H54 (cell line): ENCODE results near the gene SGTA.

Experiments
- DNase-seq: peaks from one replicate; pipeline ENCODE4 v3.0.0; 2011; ENCODE audit warnings: low spot score, mixed read lengths; ENCODE audit not compliant: insufficient read length
- FAIRE-seq: peaks from 3 replicates; lab custom pipeline; 2011; peaks lifted over from hg19 to GRCh38; lab: Jason Lieb, UNC
- POLR2A ChIP-seq: IDR thresholded peaks from 2 replicates; pipeline ENCODE4 v1.6.1; 2011; ENCODE audit warnings: low read depth, mild to moderate bottlenecking, low read length

Gene SGTA

DNA sequence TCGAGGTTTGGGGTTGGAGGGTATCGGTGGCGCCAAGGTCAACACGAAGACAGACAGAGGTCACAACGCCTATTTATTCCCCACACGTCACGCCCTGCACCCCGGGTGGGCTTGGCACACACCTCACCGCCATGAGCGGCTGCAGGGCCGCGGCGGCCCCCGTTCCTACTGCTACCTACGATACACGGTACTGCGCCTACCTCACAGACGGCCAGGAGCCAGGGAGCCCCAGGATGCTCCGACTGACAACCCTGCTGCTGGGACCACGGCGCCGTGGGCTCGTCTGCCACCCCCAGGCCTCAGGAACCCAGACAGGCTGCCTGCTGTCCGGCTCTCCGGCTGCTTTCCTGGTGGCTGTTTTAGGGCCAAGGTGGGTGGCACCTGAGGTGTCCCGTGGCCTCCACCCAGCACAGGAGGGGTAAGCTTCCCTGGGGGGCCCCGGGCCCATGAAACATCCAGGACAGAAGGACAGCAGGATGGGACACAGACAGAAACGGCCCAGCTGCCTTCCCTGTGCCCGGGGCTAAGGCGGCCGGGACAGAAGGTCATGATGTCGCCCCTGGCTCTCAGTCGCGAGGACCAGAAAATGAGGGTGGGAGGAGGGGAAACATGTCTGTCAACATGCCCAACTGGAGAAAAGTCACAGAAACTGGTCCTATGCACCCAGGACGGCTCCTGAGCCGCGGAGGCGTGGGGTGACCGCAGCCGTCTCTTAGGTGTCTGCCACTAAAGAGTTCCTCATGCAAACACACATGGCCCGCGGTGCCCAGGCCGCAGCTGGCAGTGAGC is 28.2 kb downstream of the SGTA start:
- DNase-seq (no peak), FAIRE-seq (no peak)
- TF ChIP-seq POLR2A: no peak

DNA sequence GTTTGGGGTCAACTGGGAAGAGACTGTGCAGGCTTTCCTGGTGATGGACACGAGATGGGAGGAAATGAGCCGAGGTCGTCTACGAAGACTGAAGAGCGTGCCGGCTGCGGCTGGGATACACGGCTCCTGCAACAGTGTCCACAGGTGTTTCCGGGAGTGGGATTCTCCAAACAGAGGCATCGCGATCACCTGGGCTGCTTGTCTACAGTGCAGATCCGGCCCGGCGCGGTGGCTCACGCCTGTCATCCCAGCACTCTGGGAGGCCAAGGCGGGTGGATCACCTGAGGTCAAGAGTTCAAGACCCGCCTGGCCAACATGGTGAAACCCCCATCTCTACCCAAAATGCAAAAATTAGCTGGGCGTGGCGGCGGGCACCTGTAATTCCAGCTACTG is 31.6 kb downstream of the SGTA start:
- DNase-seq (no peak), FAIRE-seq (no peak)
- no peak for TF ChIP-seq POLR2A

DNA sequence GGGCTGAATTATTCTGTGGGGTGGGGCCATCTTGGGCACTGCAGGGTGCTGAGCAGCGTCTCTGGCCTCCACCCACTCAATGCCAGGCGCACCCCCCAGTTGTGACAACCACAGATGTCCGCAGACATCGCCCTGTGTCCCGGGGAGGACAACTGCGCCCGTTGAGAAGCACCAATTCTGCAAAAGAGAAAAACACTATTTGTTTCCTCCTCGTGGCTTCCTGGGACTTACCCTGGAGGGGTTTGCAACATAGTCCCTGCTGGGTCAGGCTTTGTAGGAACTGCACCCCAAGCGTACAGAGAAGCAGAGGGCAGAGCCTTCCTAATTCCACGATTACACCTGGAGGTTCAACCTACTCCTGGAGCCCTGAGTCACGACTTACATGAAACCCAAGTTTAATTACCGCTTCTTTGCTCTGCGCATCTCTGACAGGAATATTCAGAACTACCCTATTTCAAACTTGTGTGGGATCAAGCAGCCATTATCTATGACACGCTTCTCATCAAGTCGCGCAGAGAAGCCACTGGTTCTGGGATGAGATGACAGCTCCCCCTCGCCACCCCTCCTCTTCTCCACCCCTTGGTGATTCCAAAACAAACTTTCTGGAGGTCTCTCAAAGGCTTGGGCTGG is 32.1 kb downstream of the SGTA start:
- TF ChIP-seq POLR2A: no peak
- DNase-seq (no peak), FAIRE-seq (no peak)

DNA sequence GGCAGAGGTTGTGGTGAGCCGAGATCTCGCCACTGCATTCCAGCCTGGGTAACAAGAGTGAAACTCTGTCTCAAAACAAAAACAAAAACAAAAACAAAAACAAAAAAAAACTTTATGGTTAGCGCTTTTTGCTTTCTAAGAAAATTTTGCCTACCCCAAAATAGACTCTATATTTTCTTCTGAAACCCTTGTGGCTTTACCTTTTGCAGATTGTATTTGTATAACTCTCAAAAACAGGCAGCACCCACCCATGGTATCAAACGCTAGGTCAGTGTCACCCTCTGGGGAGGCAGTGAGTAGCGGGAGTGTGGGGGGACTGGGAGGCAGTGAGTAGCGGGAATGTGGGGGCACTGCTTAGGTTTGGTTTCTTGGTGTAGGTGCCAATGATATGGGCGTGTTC is 35.7 kb downstream of the SGTA start:
- DNase-seq: no peak
- no peak for TF ChIP-seq POLR2A
- no peak for FAIRE-seq

DNA sequence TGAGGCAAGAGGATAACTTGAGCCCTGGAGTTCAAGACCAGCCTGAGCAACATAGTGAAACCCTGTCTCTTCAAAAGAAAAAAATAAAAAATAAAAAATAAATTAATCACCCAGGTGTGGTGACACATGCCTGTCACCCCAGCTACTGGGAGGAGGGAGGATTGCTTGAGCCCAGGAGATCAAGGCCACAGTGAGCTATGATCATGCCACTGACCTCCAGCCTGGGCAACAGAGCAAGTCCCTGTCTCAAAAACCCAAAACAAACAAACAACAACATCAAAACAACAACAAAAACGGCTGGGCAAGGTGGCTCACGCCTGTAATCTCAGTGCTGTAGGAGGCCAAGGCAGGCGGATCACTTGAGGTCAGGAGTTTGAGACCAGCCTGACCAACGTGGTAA is 39.0 kb downstream of the SGTA start:
- DNase-seq (no peak), FAIRE-seq (no peak)
- no peak for TF ChIP-seq POLR2A

DNA sequence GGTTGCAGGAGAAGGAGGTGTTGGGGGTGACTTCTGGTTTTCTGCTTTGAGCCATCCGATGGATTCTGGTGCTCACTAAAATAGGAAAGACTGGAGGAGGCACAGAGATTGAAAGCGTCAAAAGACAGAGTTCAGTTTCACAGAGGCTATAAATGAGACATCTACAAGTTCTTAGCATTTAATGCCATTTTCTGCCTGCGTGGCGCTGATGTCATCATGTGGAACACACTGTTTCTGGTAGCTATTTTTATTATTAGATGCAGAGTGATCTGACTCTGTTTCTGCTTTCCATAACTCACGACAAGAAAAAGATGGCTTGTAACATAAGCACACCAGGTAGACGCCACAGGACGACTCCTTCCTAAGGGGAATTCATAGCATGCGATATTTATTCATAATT is 40.0 kb downstream of the SGTA start:
- FAIRE-seq (no peak), DNase-seq (no peak)
- TF ChIP-seq POLR2A: no peak

DNA sequence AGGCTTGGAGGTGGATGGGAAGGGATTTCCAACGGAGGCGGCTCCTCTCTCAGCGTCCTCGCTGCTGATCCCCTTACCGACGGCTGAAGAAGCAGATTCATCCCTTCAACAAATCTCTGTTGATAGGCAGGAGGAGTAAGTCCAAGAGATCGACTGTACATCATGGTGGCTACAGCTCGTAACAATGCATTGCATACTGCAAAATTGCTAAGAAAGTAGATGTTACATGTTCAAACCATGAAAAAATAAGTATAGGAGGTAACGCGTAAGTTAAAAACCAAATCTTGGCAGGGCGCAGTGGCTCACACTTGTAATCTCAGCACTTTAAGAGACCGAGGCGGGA is 42.8 kb downstream of the SGTA start:
- DNase-seq (no peak), FAIRE-seq (no peak)
- TF ChIP-seq POLR2A: no peak

DNA sequence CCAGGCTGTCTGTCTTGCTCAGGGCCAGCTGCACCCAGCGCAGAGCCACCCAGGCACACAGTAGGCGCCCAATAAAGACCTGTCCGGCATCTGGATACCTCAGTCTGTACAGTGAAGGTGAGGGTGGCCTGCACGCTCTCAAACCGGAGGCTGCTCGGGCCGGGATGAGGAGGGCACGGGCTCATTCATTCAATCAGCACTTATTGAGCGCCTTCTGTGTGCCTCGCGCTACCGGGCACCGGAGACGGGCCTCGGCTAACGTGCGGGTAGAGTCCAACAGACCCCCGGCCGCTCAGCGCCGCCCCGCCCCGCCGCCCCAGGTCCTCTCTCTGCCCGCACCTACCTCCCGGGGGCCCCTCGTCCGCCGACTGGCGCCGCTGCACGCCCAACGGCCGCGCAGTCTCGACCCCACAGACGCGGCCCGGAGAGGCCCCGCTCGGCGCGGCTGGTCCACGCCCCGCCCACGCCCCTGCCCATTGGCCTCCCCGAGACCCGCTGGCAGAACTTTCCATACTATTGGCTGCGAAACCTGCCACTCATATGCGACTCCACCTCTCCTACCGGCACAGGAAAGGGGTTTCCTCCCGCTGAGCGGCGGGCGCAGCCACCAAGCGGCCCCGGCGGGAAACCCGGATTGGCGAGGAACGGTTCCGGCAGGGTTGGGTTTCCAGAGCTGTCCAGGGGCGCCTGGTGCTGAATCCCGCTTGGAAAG is 43.3 kb downstream of the SGTA start, which contains the start of gene SLC39A3:
SLC39A3 (minus strand) TSS at position 416 of the 712 bp plus-strand sequence. CDS start 2,760 bp downstream, outside the sequence.
- peak; percentile 80 for TF ChIP-seq POLR2A
- DNase-seq (peak; percentile 100), FAIRE-seq (no peak)

DNA sequence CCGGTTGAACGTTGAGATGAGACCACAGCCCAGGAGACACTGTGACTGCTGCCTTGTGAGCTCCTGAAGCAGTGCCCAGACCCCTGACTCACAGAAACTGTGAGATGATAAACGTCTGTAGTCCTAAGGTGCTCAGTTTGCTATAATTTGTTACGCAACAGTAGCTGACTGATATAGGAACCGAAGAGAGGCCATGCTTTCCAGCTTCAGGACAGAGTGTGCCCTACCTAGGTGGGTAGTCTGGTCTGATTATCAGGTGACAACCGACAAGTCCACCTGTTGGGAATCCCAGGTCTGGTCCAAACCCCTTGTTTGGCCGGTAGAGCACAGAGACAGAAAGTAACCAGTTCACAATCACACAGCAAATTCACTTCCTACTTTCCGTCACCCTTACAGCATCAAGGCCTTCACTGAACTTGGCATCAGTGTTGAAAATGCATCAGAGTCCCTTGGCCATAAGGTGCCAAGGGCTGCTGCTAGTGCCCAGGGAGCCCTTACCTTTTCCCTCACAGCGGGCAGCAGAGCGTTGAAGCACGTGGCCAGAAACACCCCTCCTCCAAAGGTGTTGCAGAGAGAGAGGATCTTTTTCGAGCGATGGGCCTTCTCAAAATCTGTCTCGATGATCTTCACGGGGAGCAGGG is 46.4 kb downstream of the SGTA start:
- FAIRE-seq: no peak
- no peak for TF ChIP-seq POLR2A
- DNase-seq: no peak

DNA sequence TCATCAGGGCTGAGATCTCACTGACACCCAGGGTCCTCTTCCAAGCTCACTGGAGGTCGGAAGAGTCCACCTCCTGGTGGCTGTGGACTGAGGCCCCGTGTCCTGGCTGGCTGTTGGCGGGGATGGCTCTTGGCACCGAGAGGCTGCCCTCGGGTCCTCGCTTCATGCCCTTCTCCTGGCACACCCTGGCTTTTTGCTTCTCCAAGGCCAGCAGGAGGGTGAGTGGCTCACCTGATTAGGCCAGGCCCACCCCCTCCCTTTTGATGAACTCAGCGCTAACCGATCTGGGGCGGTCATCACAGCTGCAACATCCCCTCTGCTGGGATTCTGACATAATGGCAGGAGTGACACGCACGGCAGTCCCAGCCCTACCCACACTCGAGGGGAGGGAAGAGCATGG is 47.7 kb downstream of the SGTA start:
- FAIRE-seq: no peak
- DNase-seq: no peak
- TF ChIP-seq POLR2A: no peak

DNA sequence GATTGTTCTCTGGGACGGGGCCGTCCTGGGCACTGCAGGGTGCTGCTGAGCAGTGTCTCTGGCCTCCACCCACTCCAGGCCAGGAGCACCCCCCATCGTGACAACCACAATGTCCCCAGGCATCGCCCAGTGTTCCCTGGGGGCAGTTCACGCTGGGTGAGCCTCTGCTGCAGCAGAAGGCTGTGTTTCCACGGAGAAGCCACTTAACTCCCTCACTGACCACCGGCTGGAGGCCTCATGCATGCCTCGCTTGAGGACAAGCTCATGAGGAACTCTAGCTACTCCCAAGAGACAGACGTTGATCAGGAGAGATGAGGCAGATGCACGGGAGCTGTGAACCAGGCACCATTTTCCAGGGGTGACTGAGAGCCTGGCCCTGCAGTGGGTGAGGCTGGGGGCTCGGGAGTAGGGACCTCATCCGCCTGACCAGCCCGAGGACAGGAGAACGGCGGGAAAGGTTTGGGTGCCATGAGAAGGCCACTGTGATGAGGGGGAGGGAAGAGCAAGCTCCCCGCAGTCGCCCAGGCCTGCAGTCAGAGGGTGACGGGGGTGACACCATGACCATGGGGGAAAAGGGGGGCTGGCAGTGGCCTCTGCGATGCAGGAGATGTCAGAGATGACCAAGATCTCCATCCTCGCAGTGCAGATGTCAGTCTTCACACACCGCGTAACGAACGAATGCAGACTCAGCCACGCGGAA is 48.3 kb downstream of the SGTA start:
- DNase-seq (no peak), FAIRE-seq (no peak)

DNA sequence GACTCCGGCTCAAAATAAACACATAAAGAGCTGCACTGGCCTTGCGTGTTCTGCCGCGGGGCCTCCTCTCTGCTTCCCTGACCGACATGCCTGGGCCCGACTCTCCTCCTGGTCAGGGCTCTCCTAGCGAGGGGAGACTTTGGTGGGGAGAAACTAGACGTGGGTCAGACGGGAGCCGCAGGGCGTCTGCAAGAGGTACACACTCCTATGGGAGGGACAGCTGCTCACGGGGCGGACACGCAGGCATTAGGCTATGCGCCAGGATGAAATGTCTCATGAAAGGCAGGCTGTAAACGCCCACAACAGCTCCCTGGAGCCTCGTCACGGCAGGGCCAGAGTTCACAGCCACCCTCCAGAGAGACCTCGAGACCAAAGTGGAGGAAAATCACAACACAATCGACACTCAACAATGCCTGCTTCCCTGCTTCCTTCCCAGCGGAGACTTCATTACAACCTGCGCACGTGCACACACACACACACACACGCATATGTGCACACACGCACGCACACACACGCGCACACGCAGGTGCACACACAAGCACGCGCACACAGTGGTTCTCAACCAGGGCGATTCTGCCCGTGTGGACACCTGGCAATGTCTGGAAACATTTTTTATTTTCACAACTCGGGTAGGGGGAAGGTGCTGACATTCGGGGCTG is 49.0 kb downstream of the SGTA start:
- no peak for TF ChIP-seq POLR2A
- DNase-seq (no peak), FAIRE-seq (no peak)

More for the DNA sequence above, 48.3 kb downstream of the SGTA start:
- TF ChIP-seq POLR2A: no peak

DNA sequence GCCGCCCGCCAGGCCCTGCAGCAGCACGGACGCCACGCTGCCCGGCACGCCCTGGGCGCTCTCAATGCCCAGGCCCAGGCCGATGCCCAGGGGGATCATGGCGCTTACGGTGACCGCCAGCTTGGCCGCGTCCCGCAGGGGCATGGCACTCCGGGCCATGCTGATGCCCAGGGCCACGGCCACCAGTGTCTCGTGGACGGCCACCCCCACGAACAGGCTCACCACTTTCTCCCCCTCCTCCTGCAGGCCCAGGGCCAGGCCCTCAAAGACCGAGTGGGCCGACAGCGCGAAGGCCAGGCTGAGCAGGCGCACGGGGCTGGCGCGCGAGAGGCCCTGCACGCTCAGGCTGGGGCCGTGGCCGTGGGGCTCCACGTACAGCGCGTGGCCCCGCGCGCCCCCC is 50.2 kb downstream of the SGTA start:
- no peak for FAIRE-seq
- no peak for TF ChIP-seq POLR2A
- DNase-seq: no peak
